Measurements from ENCODE around the gene PRRT1.
"Not testable (repeated sequence)": the region's sequence is repeated elsewhere in the genome, so short reads cannot be mapped to it uniquely, and the experiment has no call there.

PRRT1 gene

GRCh38 chr6:32187009-32187709 is 35.4 kb upstream of the PRRT1 start:
- no peaks in the 10 kb centered on the region for H3K9me3 ChIP-seq (ENCODE audit: insufficient read depth, low read depth, low read length)
- H3K4me1 ChIP-seq (ENCODE audit: insufficient read depth, low read length): peaks cover 13% of the 10 kb centered on the region; the same call in 1 of the 2 replicates
- no peak overlapping the region for H3K9ac ChIP-seq (ENCODE audit: low read depth, low read length)
- H3K27ac ChIP-seq (ENCODE audit: low read depth, low read length): no peak overlapping the region
- no peaks in the 10 kb centered on the region for H3K27me3 ChIP-seq (ENCODE audit: insufficient read depth, low read length)
- WGBS: 95% methylated on average over 12 of the region's 12 CpGs
- H3K4me3 ChIP-seq (ENCODE audit: low read length): no peak overlapping the region
- H3K36me3 ChIP-seq (ENCODE audit: insufficient read depth, low read length): peaks cover 40% of the 10 kb centered on the region

DNA sequence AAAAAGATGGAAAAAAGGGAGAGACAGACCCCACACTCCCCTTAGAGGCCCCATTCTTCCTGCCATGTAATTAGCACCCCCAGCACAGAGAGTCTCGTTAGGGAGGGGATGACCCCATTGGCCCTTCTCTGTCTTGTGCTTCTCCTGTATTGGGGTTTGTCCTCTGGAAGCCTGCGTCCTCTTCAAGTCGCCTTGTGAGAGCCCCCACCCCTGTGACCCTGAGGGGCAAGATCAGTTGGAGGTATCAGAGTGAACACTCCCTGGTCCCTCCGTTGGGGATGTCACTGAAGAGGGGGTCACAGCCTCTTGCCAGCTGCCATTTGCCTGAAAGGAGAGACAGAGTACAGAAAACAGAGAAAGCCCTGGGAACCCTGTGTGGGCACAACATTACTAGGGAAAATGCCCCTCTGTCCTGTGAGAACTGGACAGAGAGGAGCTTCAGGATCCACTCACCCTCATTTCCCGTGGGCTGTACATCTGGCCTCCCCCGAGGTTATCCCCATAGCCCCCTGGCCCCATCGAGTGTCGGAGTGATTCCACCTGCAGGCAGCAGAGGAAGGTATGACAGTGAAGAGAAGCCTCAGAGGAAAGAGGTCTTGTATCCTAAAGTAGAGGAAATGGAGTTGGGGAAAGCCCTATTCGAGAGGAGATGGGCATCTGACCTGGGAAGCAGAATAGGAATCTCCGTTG is 34.6 kb upstream of the PRRT1 start:
- not testable (repeated sequence) for H3K27me3 ChIP-seq (ENCODE audit: insufficient read depth, low read length); H3K9ac ChIP-seq (ENCODE audit: low read depth, low read length); H3K4me1 ChIP-seq (ENCODE audit: insufficient read depth, low read length); H3K4me3 ChIP-seq (ENCODE audit: low read length); H3K9me3 ChIP-seq (ENCODE audit: insufficient read depth, low read depth, low read length); H3K27ac ChIP-seq (ENCODE audit: low read depth, low read length)
- WGBS: 93% methylated on average over 10 of the region's 10 CpGs
- H3K36me3 ChIP-seq (ENCODE audit: insufficient read depth, low read length): peaks cover 45% of the 10 kb centered on the region

GRCh38 chr6:32185681-32186131 is 34.0 kb upstream of the PRRT1 start:
- not testable (repeated sequence) for H3K27ac ChIP-seq (ENCODE audit: low read depth, low read length); H3K27me3 ChIP-seq (ENCODE audit: insufficient read depth, low read length); H3K4me3 ChIP-seq (ENCODE audit: low read length); H3K4me1 ChIP-seq (ENCODE audit: insufficient read depth, low read length); H3K9ac ChIP-seq (ENCODE audit: low read depth, low read length); H3K9me3 ChIP-seq (ENCODE audit: insufficient read depth, low read depth, low read length)
- WGBS: 33% methylated on average over 11 of the region's 11 CpGs
- H3K36me3 ChIP-seq (ENCODE audit: insufficient read depth, low read length): peaks cover 51% of the 10 kb centered on the region

DNA sequence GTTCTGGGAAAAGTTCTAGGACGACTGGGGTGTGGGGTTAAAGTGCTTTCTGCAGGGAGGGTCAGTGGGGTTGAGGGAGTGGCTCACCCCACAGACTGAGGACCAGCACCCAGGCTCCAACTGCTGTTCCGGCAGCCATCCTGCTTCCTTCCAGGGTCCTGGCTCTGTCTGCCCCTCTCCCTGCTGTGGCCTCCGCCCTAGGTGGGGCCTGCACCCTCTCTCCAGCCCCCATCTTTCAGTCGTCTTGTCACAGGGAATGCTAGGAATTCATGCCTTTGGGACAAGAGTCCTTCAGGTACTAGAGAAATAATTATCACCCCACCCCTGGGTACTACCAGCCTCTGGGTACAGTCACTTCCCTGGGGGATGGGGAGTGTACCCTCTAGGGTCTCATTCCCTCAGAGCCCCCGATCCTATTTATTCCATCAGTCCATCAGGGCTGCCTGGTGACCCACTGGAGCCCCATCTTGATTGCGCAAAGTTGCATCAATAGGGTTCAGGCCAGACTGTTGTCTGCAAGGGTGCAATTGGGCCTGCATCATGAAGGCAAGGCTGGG is 32.4 kb upstream of the PRRT1 start, which contains the start of gene AGER:
Gene AGER (minus strand): TSS at position 170 of the 557 bp plus-strand sequence. CDS start 31 bp downstream, at position 139.
- no peak within 1 kb of the TSS for H3K4me3 ChIP-seq (ENCODE audit: low read length)
- no peak within 1 kb of the TSS for H3K9ac ChIP-seq (ENCODE audit: low read depth, low read length)
- no peaks in the 10 kb centered on the region for H3K4me1 ChIP-seq (ENCODE audit: insufficient read depth, low read length)
- WGBS: 82% methylated on average over 6 of the region's 6 CpGs
- peaks cover 62% of the 10 kb centered on the region for H3K36me3 ChIP-seq (ENCODE audit: insufficient read depth, low read length)
- H3K27ac ChIP-seq (ENCODE audit: low read depth, low read length): no peak within 1 kb of the TSS; the same call in 1 of the 2 replicates
- H3K27me3 ChIP-seq (ENCODE audit: insufficient read depth, low read length): no peaks in the 10 kb centered on the region
- H3K9me3 ChIP-seq (ENCODE audit: insufficient read depth, low read depth, low read length): no peaks in the 10 kb centered on the region

DNA sequence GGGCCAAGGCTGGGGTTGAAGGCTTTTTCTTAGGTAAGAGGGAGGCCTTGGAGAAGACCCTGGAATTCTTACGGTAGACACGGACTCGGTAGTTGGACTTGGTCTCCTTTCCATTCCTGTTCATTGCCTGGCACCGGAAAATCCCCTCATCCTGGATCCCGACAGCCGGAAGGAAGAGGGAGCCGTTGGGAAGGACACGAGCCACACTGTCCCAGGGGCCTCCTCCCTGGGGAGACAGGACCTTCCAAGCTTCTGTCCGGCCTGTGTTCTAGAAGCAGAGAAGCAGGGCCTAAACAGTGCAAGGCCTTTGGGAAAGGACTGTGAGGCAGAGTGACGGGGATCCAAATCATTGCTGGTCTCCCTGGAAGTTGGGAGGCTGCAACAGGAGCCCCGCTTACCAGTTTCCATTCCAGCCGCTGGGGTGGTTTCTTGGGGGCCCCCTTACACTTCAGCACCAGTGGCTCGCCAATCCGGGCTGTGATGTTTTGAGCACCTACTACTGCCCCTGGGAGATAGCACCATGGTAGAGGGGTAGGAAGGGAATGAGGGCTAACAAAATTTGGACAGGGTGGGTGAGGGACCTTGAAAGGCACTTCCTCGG is 31.8 kb upstream of the PRRT1 start:
- H3K9ac ChIP-seq (ENCODE audit: low read depth, low read length): no peak overlapping the region
- H3K4me1 ChIP-seq (ENCODE audit: insufficient read depth, low read length): no peaks in the 10 kb centered on the region
- H3K36me3 ChIP-seq (ENCODE audit: insufficient read depth, low read length): peaks cover 62% of the 10 kb centered on the region
- H3K27me3 ChIP-seq (ENCODE audit: insufficient read depth, low read length): no peaks in the 10 kb centered on the region
- 94% methylated on average over 15 of the region's 15 CpGs for WGBS
- H3K9me3 ChIP-seq (ENCODE audit: insufficient read depth, low read depth, low read length): no peaks in the 10 kb centered on the region
- H3K4me3 ChIP-seq (ENCODE audit: low read length): no peak overlapping the region
- H3K27ac ChIP-seq (ENCODE audit: low read depth, low read length): no peak overlapping the region; the same call in 1 of the 2 replicates

DNA sequence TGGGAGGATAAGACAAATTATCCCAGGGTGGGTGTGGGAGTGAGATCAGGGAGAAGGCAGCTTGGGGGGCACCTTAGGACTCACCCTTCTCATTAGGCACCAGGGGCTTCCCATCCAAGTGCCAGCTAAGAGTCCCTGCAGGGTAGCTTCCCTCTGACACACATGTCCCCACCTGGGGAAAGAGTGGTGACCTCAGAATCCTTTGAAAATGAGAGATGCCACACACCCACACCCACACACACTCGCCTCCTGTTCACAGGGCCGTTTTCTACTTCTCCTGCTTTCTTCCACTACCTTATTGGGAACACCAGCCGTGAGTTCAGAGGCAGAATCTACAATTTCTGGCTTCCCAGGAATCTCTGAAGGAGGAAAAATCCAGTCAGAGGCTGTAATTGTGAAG is 31.3 kb upstream of the PRRT1 start:
- 92% methylated on average over 3 of the region's 3 CpGs for WGBS
- Histone ChIP-seq H3K4me3 (ENCODE audit: low read length) (no peak overlapping the region), H3K9me3 (ENCODE audit: insufficient read depth, low read depth, low read length) (no peaks in the 10 kb centered on the region), H3K4me1 (ENCODE audit: insufficient read depth, low read length) (no peaks in the 10 kb centered on the region), H3K9ac (ENCODE audit: low read depth, low read length) (no peak overlapping the region), H3K36me3 (ENCODE audit: insufficient read depth, low read length) (peaks cover 60% of the 10 kb centered on the region), H3K27me3 (ENCODE audit: insufficient read depth, low read length) (no peaks in the 10 kb centered on the region), H3K27ac (ENCODE audit: low read depth, low read length) (no peak overlapping the region; the same call in 1 of the 2 replicates)

DNA sequence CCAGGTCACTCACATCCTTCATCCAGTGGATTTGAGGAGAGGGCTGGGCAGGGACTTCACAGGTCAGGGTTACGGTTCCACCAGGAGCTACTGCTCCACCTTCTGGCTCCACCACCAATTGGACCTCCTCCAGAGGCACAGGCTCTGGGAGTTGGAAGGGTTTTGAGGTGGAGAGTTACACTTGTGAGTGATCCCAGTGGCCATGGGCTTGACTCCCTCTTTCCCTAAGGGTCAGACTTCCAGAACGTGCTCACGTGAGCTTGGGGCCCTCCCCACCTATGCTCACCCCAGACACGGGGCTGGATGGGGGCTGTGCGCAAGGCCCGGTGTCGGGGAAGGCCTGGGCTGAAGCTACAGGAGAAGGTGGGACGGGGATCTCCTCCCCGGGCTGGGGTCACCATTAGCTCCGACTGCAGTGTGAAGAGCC is 30.8 kb upstream of the PRRT1 start:
- no peaks in the 10 kb centered on the region for H3K4me1 ChIP-seq (ENCODE audit: insufficient read depth, low read length)
- no peaks in the 10 kb centered on the region for H3K9me3 ChIP-seq (ENCODE audit: insufficient read depth, low read depth, low read length)
- H3K4me3 ChIP-seq (ENCODE audit: low read length): no peak overlapping the region
- no peak overlapping the region for H3K9ac ChIP-seq (ENCODE audit: low read depth, low read length)
- 94% methylated on average over 10 of the region's 10 CpGs for WGBS
- no peak overlapping the region for H3K27ac ChIP-seq (ENCODE audit: low read depth, low read length)
- peaks cover 56% of the 10 kb centered on the region for H3K36me3 ChIP-seq (ENCODE audit: insufficient read depth, low read length)
- no peaks in the 10 kb centered on the region for H3K27me3 ChIP-seq (ENCODE audit: insufficient read depth, low read length)

DNA sequence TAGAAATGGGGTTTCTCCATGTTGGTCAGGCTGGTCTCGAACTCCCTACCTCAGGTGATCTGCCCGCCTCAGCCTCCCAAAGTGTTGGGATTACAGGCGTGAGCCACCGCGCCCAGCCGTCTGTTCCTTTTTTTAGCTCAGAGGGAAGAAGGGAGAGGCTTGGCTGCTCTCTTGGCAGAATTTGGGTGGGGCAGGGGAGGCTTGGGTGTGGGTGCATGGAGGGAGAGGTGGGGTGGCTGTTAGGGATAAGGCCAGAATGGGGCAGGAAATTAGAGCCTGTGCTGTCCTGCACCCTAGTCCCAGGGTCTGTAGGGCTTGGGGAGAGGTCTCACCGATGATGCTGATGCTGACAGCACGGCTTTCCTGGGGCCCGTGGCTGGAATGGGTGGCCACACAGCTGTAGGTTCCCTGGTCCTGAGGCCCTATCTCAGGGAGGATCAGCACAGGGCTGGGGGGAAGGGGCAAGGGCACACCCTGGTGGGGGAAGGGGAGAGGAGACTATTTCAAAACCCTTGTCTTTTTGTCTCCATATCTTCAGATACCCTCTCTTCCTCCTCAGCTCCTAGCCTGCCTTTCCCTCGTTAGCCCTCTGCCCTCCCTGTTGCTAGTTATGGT is 30.3 kb upstream of the PRRT1 start:
- Histone ChIP-seq H3K27me3 (ENCODE audit: insufficient read depth, low read length) (no peaks in the 10 kb centered on the region), H3K4me1 (ENCODE audit: insufficient read depth, low read length) (no peaks in the 10 kb centered on the region), H3K9ac (ENCODE audit: low read depth, low read length) (no peak overlapping the region), H3K36me3 (ENCODE audit: insufficient read depth, low read length) (peaks cover 50% of the 10 kb centered on the region), H3K9me3 (ENCODE audit: insufficient read depth, low read depth, low read length) (no peaks in the 10 kb centered on the region), H3K4me3 (ENCODE audit: low read length) (no peak overlapping the region), H3K27ac (ENCODE audit: low read depth, low read length) (no peak overlapping the region)
- 95% methylated on average over 10 of the region's 10 CpGs for WGBS

GRCh38 chr6:32181148-32181702 is 29.5 kb upstream of the PRRT1 start:
- H3K27ac ChIP-seq (ENCODE audit: low read depth, low read length): no peak overlapping the region
- WGBS: 93% methylated on average over 15 of the region's 15 CpGs
- no peaks in the 10 kb centered on the region for H3K4me1 ChIP-seq (ENCODE audit: insufficient read depth, low read length)
- no peaks in the 10 kb centered on the region for H3K27me3 ChIP-seq (ENCODE audit: insufficient read depth, low read length)
- no peak overlapping the region for H3K9ac ChIP-seq (ENCODE audit: low read depth, low read length)
- peaks cover 42% of the 10 kb centered on the region for H3K36me3 ChIP-seq (ENCODE audit: insufficient read depth, low read length)
- H3K9me3 ChIP-seq (ENCODE audit: insufficient read depth, low read depth, low read length): no peaks in the 10 kb centered on the region
- no peak overlapping the region for H3K4me3 ChIP-seq (ENCODE audit: low read length)

DNA sequence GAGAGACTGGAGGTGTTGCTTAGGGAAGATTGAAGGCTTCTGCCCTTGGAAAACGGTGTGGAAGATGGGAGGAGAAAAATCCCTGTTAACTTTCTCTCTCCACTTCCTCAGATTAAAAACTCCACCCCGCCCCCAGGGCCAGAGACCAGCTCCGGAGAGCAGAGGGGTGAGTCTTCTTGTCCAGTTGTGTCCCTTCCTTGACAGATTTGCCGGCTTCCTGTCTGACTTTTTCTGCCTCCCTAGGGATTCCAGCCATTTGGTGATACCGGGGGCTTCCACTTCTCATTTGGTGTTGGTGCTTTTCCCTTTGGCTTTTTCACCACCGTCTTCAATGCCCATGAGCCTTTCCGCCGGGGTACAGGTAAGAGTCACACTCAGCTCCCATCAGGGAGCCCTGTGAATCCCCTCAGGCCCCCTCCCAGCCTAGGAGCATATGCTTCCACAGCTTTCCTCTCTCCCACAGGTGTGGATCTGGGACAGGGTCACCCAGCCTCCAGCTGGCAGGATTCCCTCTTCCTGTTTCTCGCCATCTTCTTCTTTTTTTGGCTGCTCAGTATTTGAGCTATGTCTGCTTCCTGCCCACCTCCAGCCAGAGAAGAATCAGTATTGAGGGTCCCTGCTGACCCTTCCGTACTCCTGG is 28.1 kb upstream of the PRRT1 start:
- no peak overlapping the region for H3K9ac ChIP-seq (ENCODE audit: low read depth, low read length)
- no peaks in the 10 kb centered on the region for H3K9me3 ChIP-seq (ENCODE audit: insufficient read depth, low read depth, low read length)
- H3K27ac ChIP-seq (ENCODE audit: low read depth, low read length): no peak overlapping the region
- H3K4me1 ChIP-seq (ENCODE audit: insufficient read depth, low read length): peaks cover 3% of the 10 kb centered on the region; the same call in 1 of the 2 replicates
- 96% methylated on average over 9 of the region's 10 CpGs for WGBS
- H3K27me3 ChIP-seq (ENCODE audit: insufficient read depth, low read length): no peaks in the 10 kb centered on the region
- peaks cover 37% of the 10 kb centered on the region for H3K36me3 ChIP-seq (ENCODE audit: insufficient read depth, low read length)
- H3K4me3 ChIP-seq (ENCODE audit: low read length): no peak overlapping the region; the same call in 1 of the 2 replicates

Measured in HUES64 (cell line).